A549 treated with ZK216348 at 1 μM for 4 hours (cell line): ENCODE data around the gene MSH5. TPM values are rescaled to one million over a fixed set of nuclear protein-coding genes. Genes with fewer than 3 reads are reported as not detected.

Experiments
- total RNA-seq: library from RNA; stranded (reverse); fragments of 200-300 nt; extraction: Qiagen RNA extraction; gene quantifications from 5 replicates; pipeline ENCODE4 v1.2.3, GENCODE V29; 2022; ENCODE audit warnings: low read depth

Gene MSH5
- total RNA-seq, 1 experiment from 2014 or later = 18.7 TPM

Other genes starting within 250 kb of the MSH5 start
- gene MICB, start 241.9 kb upstream of the MSH5 start, total RNA-seq = 5.2 to 8.6 TPM (median 7.9 TPM) in 5 replicates
- gene MCCD1, start 211.0 kb upstream of the MSH5 start, total RNA-seq = not detected in 5 replicates
- gene DDX39B, start 198.0 kb upstream of the MSH5 start, total RNA-seq = 359 to 433 TPM (median 396 TPM) in 5 replicates
- 0.33 to 1.3 TPM (median 0.69 TPM) in 5 replicates for gene ATP6V1G2, start 193.4 kb upstream of the MSH5 start, total RNA-seq
- gene NFKBIL1, start 192.4 kb upstream of the MSH5 start, total RNA-seq = 5.9 to 13.0 TPM (median 12.5 TPM) in 5 replicates
- not detected in 5 replicates for gene LTA, start 167.7 kb upstream of the MSH5 start, total RNA-seq
- 0.08 TPM in 1 of 5 replicates, not detected in the others for gene TNF, start 164.4 kb upstream of the MSH5 start, total RNA-seq
- gene LTB, start 157.6 kb upstream of the MSH5 start, total RNA-seq = 0.21 to 0.76 TPM (median 0.45 TPM) in 4 of 5 replicates, not detected in the other
- not detected in 5 replicates for gene LST1, start 153.7 kb upstream of the MSH5 start, total RNA-seq
- not detected in 5 replicates for gene NCR3, start 147.0 kb upstream of the MSH5 start, total RNA-seq
- not detected in 5 replicates for gene AIF1, start 124.8 kb upstream of the MSH5 start, total RNA-seq
- 59.3 to 94.8 TPM (median 86.5 TPM) in 5 replicates for gene PRRC2A, start 119.3 kb upstream of the MSH5 start, total RNA-seq
- 100 to 165 TPM (median 145 TPM) in 5 replicates for gene BAG6, start 87.3 kb upstream of the MSH5 start, total RNA-seq
- gene APOM, start 84.1 kb upstream of the MSH5 start, total RNA-seq = 2.2 to 3.7 TPM (median 3.5 TPM) in 5 replicates
- 11.1 to 14.5 TPM (median 12.9 TPM) in 5 replicates for gene C6orf47, start 79.2 kb upstream of the MSH5 start, total RNA-seq
- 9.6 to 16.8 TPM (median 12.8 TPM) in 5 replicates for gene GPANK1, start 75.0 kb upstream of the MSH5 start, total RNA-seq
- gene CSNK2B, start 73.9 kb upstream of the MSH5 start, total RNA-seq = 168 to 192 TPM (median 170 TPM) in 5 replicates
- gene LY6G5B, start 70.0 kb upstream of the MSH5 start, total RNA-seq = 3.2 to 6.4 TPM (median 5.2 TPM) in 5 replicates
- gene LY6G5C, start 58.9 kb upstream of the MSH5 start, total RNA-seq = 1.1 to 1.6 TPM (median 1.5 TPM) in 5 replicates
- gene ABHD16A, start 36.7 kb upstream of the MSH5 start, total RNA-seq = 13.2 to 19.1 TPM (median 17.6 TPM) in 5 replicates
- not detected in 5 replicates for gene LY6G6F, start 33.1 kb upstream of the MSH5 start, total RNA-seq
- not detected in 5 replicates for gene LY6G6D, start 24.7 kb upstream of the MSH5 start, total RNA-seq
- gene LY6G6C, start 18.3 kb upstream of the MSH5 start, total RNA-seq = 0.20 to 0.42 TPM (median 0.29 TPM) in 3 of 5 replicates, not detected in the others
- gene MPIG6B, start 16.6 kb upstream of the MSH5 start, total RNA-seq = not detected in 5 replicates
- gene DDAH2, start 10.7 kb upstream of the MSH5 start, total RNA-seq = 27.1 to 32.0 TPM (median 31.7 TPM) in 5 replicates
- 433 to 509 TPM (median 491 TPM) in 5 replicates for gene CLIC1, start 3.5 kb upstream of the MSH5 start, total RNA-seq
- 3.7 to 5.9 TPM (median 4.9 TPM) in 5 replicates for gene SAPCD1, start 22.7 kb downstream of the MSH5 start, total RNA-seq
- 0.53 to 2.7 TPM (median 1.1 TPM) in 5 replicates for gene VWA7, start 37.3 kb downstream of the MSH5 start, total RNA-seq
- gene VARS1, start 55.7 kb downstream of the MSH5 start, total RNA-seq = 43.4 to 61.7 TPM (median 60.4 TPM) in 5 replicates
- gene LSM2, start 67.0 kb downstream of the MSH5 start, total RNA-seq = 52.1 to 67.9 TPM (median 59.7 TPM) in 5 replicates
- gene HSPA1L, start 75.3 kb downstream of the MSH5 start, total RNA-seq = 1.4 to 2.2 TPM (median 1.9 TPM) in 5 replicates
- gene HSPA1A, start 75.5 kb downstream of the MSH5 start, total RNA-seq = 129 to 401 TPM (median 295 TPM) in 5 replicates
- gene HSPA1B, start 87.7 kb downstream of the MSH5 start, total RNA-seq = 78.0 to 284 TPM (median 227 TPM) in 5 replicates
- gene NEU1, start 122.8 kb downstream of the MSH5 start, total RNA-seq = 20.9 to 35.3 TPM (median 29.4 TPM) in 5 replicates
- 0.18 to 0.50 TPM (median 0.29 TPM) in 3 of 5 replicates, not detected in the others for gene SLC44A4, start 139.0 kb downstream of the MSH5 start, total RNA-seq
- gene EHMT2, start 157.7 kb downstream of the MSH5 start, total RNA-seq = 17.2 to 32.6 TPM (median 30.9 TPM) in 5 replicates
- gene ZBTB12, start 162.1 kb downstream of the MSH5 start, total RNA-seq = 2.0 to 5.0 TPM (median 4.5 TPM) in 5 replicates
- 0.33 to 0.47 TPM in 2 of 5 replicates, not detected in the others for gene C2, start 187.7 kb downstream of the MSH5 start, total RNA-seq
- 1.6 to 3.2 TPM (median 2.0 TPM) in 5 replicates for gene CFB, start 206.1 kb downstream of the MSH5 start, total RNA-seq
- 75.5 to 91.9 TPM (median 81.9 TPM) in 5 replicates for gene NELFE, start 219.0 kb downstream of the MSH5 start, total RNA-seq
- 15.8 to 30.9 TPM (median 25.7 TPM) in 5 replicates for gene SKIC2, start 219.2 kb downstream of the MSH5 start, total RNA-seq
- 10.6 to 14.3 TPM (median 12.1 TPM) in 5 replicates for gene DXO, start 232.1 kb downstream of the MSH5 start, total RNA-seq
- 0.94 to 1.5 TPM (median 1.5 TPM) in 5 replicates for gene C4A, start 242.1 kb downstream of the MSH5 start, total RNA-seq